Hepatocyte (in vitro differentiated cells): ENCODE results near the gene ANO4. TPM values are rescaled to one million over a fixed set of nuclear protein-coding genes. Genes with fewer than 3 reads are reported as not detected.

Source experiments
- DNase-seq: peaks from one replicate; pipeline ENCODE4 v3.0.0-alpha.2; 2016; ENCODE audit warnings: low spot score
- H2AFZ ChIP-seq: fragments of 200-600 bp; sonication (generic); 2 replicates; pipeline ENCODE4 v1.6.0; 2016; ENCODE audit warnings: antibody characterized with exemption, mild to moderate bottlenecking
- H3K27ac ChIP-seq: fragments of 200-600 bp; sonication (generic); 2 replicates; pipeline ENCODE4 v1.5.1; 2016; ENCODE audit warnings: mild to moderate bottlenecking
- H3K27me3 ChIP-seq: fragments of 200-600 bp; sonication (generic); 2 replicates; pipeline ENCODE4 v1.6.1; 2016
- H3K36me3 ChIP-seq: fragments of 200-600 bp; sonication (generic); replicated peaks from 2 replicates; pipeline ENCODE4 v1.5.1; 2016; ENCODE audit warnings: low read depth; ENCODE audit not compliant: insufficient read depth
- H3K4me1 ChIP-seq: fragments of 200-600 bp; sonication (generic); 2 replicates; pipeline ENCODE4 v1.5.1; 2016; ENCODE audit warnings: mild to moderate bottlenecking, moderate library complexity; ENCODE audit not compliant: insufficient read depth
- H3K4me2 ChIP-seq: fragments of 200-600 bp; sonication (generic); 2 replicates; pipeline ENCODE4 v1.6.0; 2016
- H3K4me3 ChIP-seq: fragments of 200-600 bp; sonication (generic); 2 replicates; pipeline ENCODE4 v1.5.1; 2016; ENCODE audit warnings: mild to moderate bottlenecking
- H3K79me2 ChIP-seq: fragments of 200-600 bp; sonication (generic); 2 replicates; pipeline ENCODE4 v1.6.0; 2017; ENCODE audit warnings: mild to moderate bottlenecking
- H3K9me2 ChIP-seq: fragments of 200-600 bp; sonication (generic); replicated peaks from 2 replicates; pipeline ENCODE4 v1.6.0; 2017; ENCODE audit warnings: mild to moderate bottlenecking; ENCODE audit not compliant: insufficient read depth
- H3K9me3 ChIP-seq: fragments of 200-600 bp; sonication (generic); 2 replicates; pipeline ENCODE4 v1.5.1; 2016; ENCODE audit warnings: low read depth, mild to moderate bottlenecking
- H4K20me1 ChIP-seq: fragments of 200-600 bp; sonication (generic); 2 replicates; pipeline ENCODE4 v1.6.0; 2016; ENCODE audit warnings: mild to moderate bottlenecking; ENCODE audit not compliant: insufficient read depth, poor library complexity, severe bottlenecking
- EZH2 ChIP-seq: fragments of 200-600 bp; sonication (generic); IDR thresholded peaks from 2 replicates; pipeline ENCODE4 v1.6.1; 2016; ENCODE audit warnings: antibody characterized with exemption, mild to moderate bottlenecking, borderline replicate concordance
- EZH2phosphoT487 ChIP-seq: fragments of 200-600 bp; sonication (generic); IDR thresholded peaks from one replicate; pipeline ENCODE4 v1.6.1; 2018; ENCODE audit warnings: antibody characterized with exemption, mild to moderate bottlenecking, low read depth, moderate library complexity; ENCODE audit not compliant: unreplicated experiment, severe bottlenecking
- WGBS: methylation state at CpG from one replicate; pipeline ENCODE4 v1.1.6; 2016; ENCODE audit warnings: low lambda C conversion rate; ENCODE audit errors: missing lambda C conversion rate; 5-methylcytosine and 5-hydroxymethylcytosine counted together
- polyA plus RNA-seq: library from polyadenylated mRNA; unstranded; fragments of >200 nt; fragmentation: Nextera tagmentation; extraction: Ambion mirVana; gene quantifications from 2 replicates; pipeline ENCODE4 v1.2.1, GENCODE V29; 2016
- total RNA-seq: library from RNA; depleted of rRNA; stranded (reverse); fragments of >200 nt; gene quantifications from 2 replicates; pipeline ENCODE4 v1.2.3, GENCODE V29; 2014
- TF ChIP-seq, protein P1 (sequence below): fragments of 200-600 bp; sonication (generic); IDR thresholded peaks from 2 replicates; pipeline ENCODE4 v1.5.1; 2016; ENCODE audit warnings: antibody characterized with exemption, mild to moderate bottlenecking; ENCODE audit not compliant: poor library complexity

The ANO4 gene
- total and polyA plus RNA-seq, 2 experiments from 2014 or later: 1.6 to 2.3 TPM

GRCh38 chr12:101064721-101065120, 270.1 kb downstream of the ANO4 start:
- no peaks in the 10 kb centered on the region for H3K27me3 ChIP-seq
- H3K79me2 ChIP-seq: no peaks in the 10 kb centered on the region
- 85% methylated on average over 5 of the region's 5 CpGs for WGBS
- no peaks in the 10 kb centered on the region for H3K36me3 ChIP-seq
- H3K4me2 ChIP-seq: no peak overlapping the region
- no peak overlapping the region for H3K27ac ChIP-seq
- no peaks in the 10 kb centered on the region for H3K4me1 ChIP-seq
- no peaks in the 10 kb centered on the region for H4K20me1 ChIP-seq
- no peaks in the 10 kb centered on the region for H3K9me2 ChIP-seq
- H2AFZ ChIP-seq: no peak overlapping the region
- peaks cover 4% of the 10 kb centered on the region for H3K9me3 ChIP-seq
- DNase-seq: no peak
- TF ChIP-seq EZH2 (no peak), EZH2phosphoT487 (no peak)
- TF ChIP-seq, protein P1, sequence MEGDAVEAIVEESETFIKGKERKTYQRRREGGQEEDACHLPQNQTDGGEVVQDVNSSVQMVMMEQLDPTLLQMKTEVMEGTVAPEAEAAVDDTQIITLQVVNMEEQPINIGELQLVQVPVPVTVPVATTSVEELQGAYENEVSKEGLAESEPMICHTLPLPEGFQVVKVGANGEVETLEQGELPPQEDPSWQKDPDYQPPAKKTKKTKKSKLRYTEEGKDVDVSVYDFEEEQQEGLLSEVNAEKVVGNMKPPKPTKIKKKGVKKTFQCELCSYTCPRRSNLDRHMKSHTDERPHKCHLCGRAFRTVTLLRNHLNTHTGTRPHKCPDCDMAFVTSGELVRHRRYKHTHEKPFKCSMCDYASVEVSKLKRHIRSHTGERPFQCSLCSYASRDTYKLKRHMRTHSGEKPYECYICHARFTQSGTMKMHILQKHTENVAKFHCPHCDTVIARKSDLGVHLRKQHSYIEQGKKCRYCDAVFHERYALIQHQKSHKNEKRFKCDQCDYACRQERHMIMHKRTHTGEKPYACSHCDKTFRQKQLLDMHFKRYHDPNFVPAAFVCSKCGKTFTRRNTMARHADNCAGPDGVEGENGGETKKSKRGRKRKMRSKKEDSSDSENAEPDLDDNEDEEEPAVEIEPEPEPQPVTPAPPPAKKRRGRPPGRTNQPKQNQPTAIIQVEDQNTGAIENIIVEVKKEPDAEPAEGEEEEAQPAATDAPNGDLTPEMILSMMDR: no peak
- no peak overlapping the region for H3K4me3 ChIP-seq

- TF ChIP-seq, protein P1: no peak
- TF ChIP-seq EZH2phosphoT487: no peak
- no peak for TF ChIP-seq EZH2
Measured at GRCh38 chr12:101066489-101066888, 271.9 kb downstream of the ANO4 start.

GRCh38 chr12:101068402-101068801, 273.8 kb downstream of the ANO4 start:
- no peak overlapping the region for H3K4me3 ChIP-seq
- no peaks in the 10 kb centered on the region for H3K4me1 ChIP-seq
- WGBS: 96% methylated on average over 3 of the region's 3 CpGs
- DNase-seq: no peak
- no peaks in the 10 kb centered on the region for H3K36me3 ChIP-seq
- peaks cover 4% of the 10 kb centered on the region for H3K9me3 ChIP-seq
- H3K79me2 ChIP-seq: no peaks in the 10 kb centered on the region
- no peaks in the 10 kb centered on the region for H4K20me1 ChIP-seq
- no peaks in the 10 kb centered on the region for H3K27me3 ChIP-seq
- H3K4me2 ChIP-seq: no peak overlapping the region
- TF ChIP-seq EZH2phosphoT487 (no peak), EZH2 (no peak)
- TF ChIP-seq, protein P1: no peak
- no peak overlapping the region for H3K27ac ChIP-seq
- H2AFZ ChIP-seq: no peak overlapping the region
- H3K9me2 ChIP-seq: no peaks in the 10 kb centered on the region

More at GRCh38 chr12:101066489-101066888, 271.9 kb downstream of the ANO4 start:
- H3K9me2 ChIP-seq: no peaks in the 10 kb centered on the region
- no peak overlapping the region for H3K4me2 ChIP-seq
- no peak overlapping the region for H2AFZ ChIP-seq
- DNase-seq: no peak
- H3K9me3 ChIP-seq: peaks cover 4% of the 10 kb centered on the region
- no peaks in the 10 kb centered on the region for H3K36me3 ChIP-seq
- 81% methylated on average over 7 of the region's 7 CpGs for WGBS
- H3K4me1 ChIP-seq: no peaks in the 10 kb centered on the region
- H3K27me3 ChIP-seq: no peaks in the 10 kb centered on the region
- H3K27ac ChIP-seq: no peak overlapping the region
- no peaks in the 10 kb centered on the region for H3K79me2 ChIP-seq
- H4K20me1 ChIP-seq: no peaks in the 10 kb centered on the region
- no peak overlapping the region for H3K4me3 ChIP-seq

DNA sequence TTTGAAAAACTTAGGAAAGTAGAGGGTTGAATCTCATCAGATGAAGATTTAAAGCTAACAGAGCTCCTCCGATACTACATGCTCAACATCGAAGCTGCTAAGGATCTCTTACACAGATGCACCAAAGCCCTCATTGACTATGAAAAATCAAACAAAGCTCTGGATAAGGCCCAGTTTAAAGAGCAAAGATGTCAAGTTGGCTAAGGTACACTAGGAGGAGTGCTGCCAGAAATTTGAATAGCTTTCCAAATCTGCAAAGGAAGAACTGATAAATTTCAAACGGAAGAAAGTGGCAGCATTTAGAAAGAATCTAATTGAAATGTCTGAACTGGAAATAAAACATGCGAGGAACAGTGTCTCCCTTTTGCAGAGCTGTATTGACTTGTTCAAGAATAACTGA, 274.3 kb downstream of the ANO4 start:
- no peak overlapping the region for H2AFZ ChIP-seq
- no peaks in the 10 kb centered on the region for H3K79me2 ChIP-seq
- peaks cover 4% of the 10 kb centered on the region for H3K9me3 ChIP-seq
- no peaks in the 10 kb centered on the region for H3K9me2 ChIP-seq
- no peak overlapping the region for H3K27ac ChIP-seq
- 90% methylated on average over 4 of the region's 4 CpGs for WGBS
- H3K4me3 ChIP-seq: no peak overlapping the region
- no peak for DNase-seq
- no peaks in the 10 kb centered on the region for H3K4me1 ChIP-seq
- TF ChIP-seq EZH2 (no peak), EZH2phosphoT487 (no peak)
- H3K36me3 ChIP-seq: no peaks in the 10 kb centered on the region
- H3K4me2 ChIP-seq: no peak overlapping the region
- no peaks in the 10 kb centered on the region for H3K27me3 ChIP-seq
- no peaks in the 10 kb centered on the region for H4K20me1 ChIP-seq
